ENCODE results near the gene MARCHF11. TPM values are rescaled to one million over a fixed set of nuclear protein-coding genes. Genes with fewer than 3 reads are reported as not detected.

MARCHF11 gene
- total and polyA plus RNA-seq, 2 experiments from 2014 or later, result 5.1 to 6.4 TPM

- Histone ChIP-seq H3K4me1 (ENCODE audit: low read depth) (peaks cover 4% of the 10 kb centered on the region), H3K27ac (no peak overlapping the region), H3K4me3 (no peak overlapping the region), H3K9me3 (ENCODE audit: low read depth) (no peaks in the 10 kb centered on the region), H3K27me3 (no peaks in the 10 kb centered on the region), H3K36me3 (no peaks in the 10 kb centered on the region)
- no peak for TF ChIP-seq CTCF (IDR thresholded peaks at IDR 0.05; ENCODE audit: low read depth, low read length)
- DNase-seq (ENCODE audit: low read depth in 1 of 2, low spot score in 1 of 2), result no peak
These were observed 38.6 kb downstream of the MARCHF11 start for GRCh38 chr5:16140944-16141343.

- H3K4me1 ChIP-seq (ENCODE audit: low read depth), result peaks cover 4% of the 10 kb centered on the region
- H3K27me3 ChIP-seq, result no peaks in the 10 kb centered on the region
- no peaks in the 10 kb centered on the region for H3K36me3 ChIP-seq
- TF ChIP-seq CTCF (IDR thresholded peaks at IDR 0.05; ENCODE audit: low read depth, low read length), result no peak
- no peaks in the 10 kb centered on the region for H3K9me3 ChIP-seq (ENCODE audit: low read depth)
- no peak overlapping the region for H3K4me3 ChIP-seq
- no peak overlapping the region for H3K27ac ChIP-seq
- no peak for DNase-seq (ENCODE audit: low read depth in 1 of 2, low spot score in 1 of 2)
These were observed 39.2 kb downstream of the MARCHF11 start for GRCh38 chr5:16140417-16140816.

DNA sequence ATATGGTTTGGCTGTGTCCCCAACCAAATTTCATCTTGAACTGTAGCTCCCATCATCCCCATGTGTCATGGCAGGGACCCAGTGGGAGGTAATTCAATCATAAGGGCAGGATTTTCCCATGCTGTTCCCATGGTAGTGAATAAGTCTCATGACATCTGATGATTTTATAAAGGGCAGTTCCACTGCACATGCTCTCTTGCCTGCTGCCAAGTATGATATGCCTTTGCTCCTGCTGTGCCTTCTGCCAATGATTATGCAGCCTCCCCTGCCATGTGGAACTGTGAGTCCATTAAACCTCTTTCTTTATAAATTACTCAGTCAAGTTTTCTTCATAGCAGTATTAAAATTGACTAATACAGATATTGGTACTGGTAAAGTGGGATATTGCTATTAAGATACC, 42.4 kb downstream of the MARCHF11 start:
- no peaks in the 10 kb centered on the region for H3K36me3 ChIP-seq
- no peak for DNase-seq (ENCODE audit: low read depth in 1 of 2, low spot score in 1 of 2)
- no peaks in the 10 kb centered on the region for H3K9me3 ChIP-seq (ENCODE audit: low read depth)
- H3K27ac ChIP-seq, result no peak overlapping the region
- H3K4me1 ChIP-seq (ENCODE audit: low read depth), result peaks cover 3% of the 10 kb centered on the region
- no peaks in the 10 kb centered on the region for H3K27me3 ChIP-seq
- no peak overlapping the region for H3K4me3 ChIP-seq
- no peak for TF ChIP-seq CTCF (IDR thresholded peaks at IDR 0.05; ENCODE audit: low read depth, low read length)

- TF ChIP-seq CTCF (IDR thresholded peaks at IDR 0.05; ENCODE audit: low read depth, low read length), result no peak
- DNase-seq (ENCODE audit: low read depth in 1 of 2, low spot score in 1 of 2), result no peak
These were observed 44.1 kb downstream of the MARCHF11 start for GRCh38 chr5:16135506-16135905.

GRCh38 chr5:16135003-16135402, 44.6 kb downstream of the MARCHF11 start:
- Histone ChIP-seq H3K27ac (no peak overlapping the region), H3K4me1 (ENCODE audit: low read depth) (peaks cover 8% of the 10 kb centered on the region), H3K27me3 (no peaks in the 10 kb centered on the region), H3K9me3 (ENCODE audit: low read depth) (no peaks in the 10 kb centered on the region), H3K4me3 (no peak overlapping the region), H3K36me3 (no peaks in the 10 kb centered on the region)
- TF ChIP-seq CTCF (IDR thresholded peaks at IDR 0.05; ENCODE audit: low read depth, low read length), result no peak
- no peak for DNase-seq (ENCODE audit: low read depth in 1 of 2, low spot score in 1 of 2)

More at GRCh38 chr5:16135506-16135905, 44.1 kb downstream of the MARCHF11 start:
- peaks cover 4% of the 10 kb centered on the region for H3K4me1 ChIP-seq (ENCODE audit: low read depth)
- H3K9me3 ChIP-seq (ENCODE audit: low read depth), result no peaks in the 10 kb centered on the region
- no peaks in the 10 kb centered on the region for H3K36me3 ChIP-seq
- H3K27ac ChIP-seq, result no peak overlapping the region
- no peak overlapping the region for H3K4me3 ChIP-seq
- no peaks in the 10 kb centered on the region for H3K27me3 ChIP-seq

GRCh38 chr5:16134204-16134603, 45.4 kb downstream of the MARCHF11 start:
- Histone ChIP-seq H3K4me3 (no peak overlapping the region), H3K27ac (no peak overlapping the region), H3K36me3 (no peaks in the 10 kb centered on the region)

More at GRCh38 chr5:16134204-16134603, 45.4 kb downstream of the MARCHF11 start:
- Histone ChIP-seq H3K4me1 (ENCODE audit: low read depth) (peaks cover 15% of the 10 kb centered on the region), H3K9me3 (ENCODE audit: low read depth) (no peaks in the 10 kb centered on the region), H3K27me3 (no peaks in the 10 kb centered on the region)
- no peak for DNase-seq (ENCODE audit: low read depth in 1 of 2, low spot score in 1 of 2)
- TF ChIP-seq CTCF (IDR thresholded peaks at IDR 0.05; ENCODE audit: low read depth, low read length), result no peak

Data from cardiac muscle cell (in vitro differentiated cells and primary cell).